ENCODE measurements around the gene BTBD2.

BTBD2 gene

DNA sequence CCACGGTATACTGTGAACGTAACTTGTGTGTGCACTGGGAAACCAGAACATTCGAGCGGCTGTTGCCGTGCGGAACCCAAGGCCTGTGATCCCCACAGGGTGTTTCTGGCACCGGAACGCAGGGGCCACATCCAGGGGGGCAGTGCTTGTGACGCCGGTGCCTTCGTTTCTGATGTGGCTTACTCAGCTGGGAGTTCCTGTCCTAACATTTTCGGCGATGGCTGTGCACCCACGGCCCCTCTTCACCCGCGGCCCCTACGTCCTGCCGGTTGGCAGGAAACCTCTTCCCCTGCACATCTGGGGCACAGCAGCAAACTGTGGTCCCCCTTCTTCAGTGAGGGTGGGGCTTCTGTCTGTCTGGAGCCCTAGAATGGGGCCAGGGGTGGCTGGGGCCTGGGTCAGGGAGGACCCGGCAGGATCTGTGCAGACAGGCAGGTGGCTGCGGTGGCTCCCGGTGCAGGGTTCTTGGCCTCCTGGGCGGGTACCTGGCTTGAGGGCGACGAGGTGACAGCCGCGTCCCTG lies 48.4 kb downstream of the BTBD2 start:
- H2AFZ ChIP-seq = no peak overlapping the region
- TF ChIP-seq, protein P1, sequence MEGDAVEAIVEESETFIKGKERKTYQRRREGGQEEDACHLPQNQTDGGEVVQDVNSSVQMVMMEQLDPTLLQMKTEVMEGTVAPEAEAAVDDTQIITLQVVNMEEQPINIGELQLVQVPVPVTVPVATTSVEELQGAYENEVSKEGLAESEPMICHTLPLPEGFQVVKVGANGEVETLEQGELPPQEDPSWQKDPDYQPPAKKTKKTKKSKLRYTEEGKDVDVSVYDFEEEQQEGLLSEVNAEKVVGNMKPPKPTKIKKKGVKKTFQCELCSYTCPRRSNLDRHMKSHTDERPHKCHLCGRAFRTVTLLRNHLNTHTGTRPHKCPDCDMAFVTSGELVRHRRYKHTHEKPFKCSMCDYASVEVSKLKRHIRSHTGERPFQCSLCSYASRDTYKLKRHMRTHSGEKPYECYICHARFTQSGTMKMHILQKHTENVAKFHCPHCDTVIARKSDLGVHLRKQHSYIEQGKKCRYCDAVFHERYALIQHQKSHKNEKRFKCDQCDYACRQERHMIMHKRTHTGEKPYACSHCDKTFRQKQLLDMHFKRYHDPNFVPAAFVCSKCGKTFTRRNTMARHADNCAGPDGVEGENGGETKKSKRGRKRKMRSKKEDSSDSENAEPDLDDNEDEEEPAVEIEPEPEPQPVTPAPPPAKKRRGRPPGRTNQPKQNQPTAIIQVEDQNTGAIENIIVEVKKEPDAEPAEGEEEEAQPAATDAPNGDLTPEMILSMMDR (IDR thresholded peaks at IDR 0.05) = no peak
- H3K36me3 ChIP-seq (ENCODE audit: control insufficient read depth, insufficient read depth, low read length) = no peaks in the 10 kb centered on the region

DNA sequence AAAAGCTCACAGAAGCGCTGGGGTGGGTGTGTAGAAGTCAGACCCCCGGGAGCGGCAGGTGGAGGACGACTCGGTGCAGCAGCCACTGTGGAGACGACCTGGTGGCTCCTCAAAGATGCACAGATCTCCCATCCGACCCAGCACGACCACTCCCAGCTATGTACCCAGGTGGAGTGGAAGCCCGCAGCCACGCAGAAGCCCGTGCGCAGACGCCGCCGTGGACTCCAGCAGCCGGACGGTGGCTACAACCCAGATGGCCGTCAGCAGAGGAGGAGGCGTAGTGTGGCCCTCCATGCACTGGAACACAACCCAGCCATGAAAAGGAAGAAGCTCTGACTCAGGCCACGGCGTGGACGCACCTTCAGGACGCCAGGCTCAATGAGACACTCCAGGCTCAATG lies 52.8 kb downstream of the BTBD2 start:
- Histone ChIP-seq H3K9me3 (ENCODE audit: control insufficient read depth, low read length) (no peaks in the 10 kb centered on the region), H3K79me2 (peaks cover 38% of the 10 kb centered on the region), H3K4me3 (ENCODE audit: low read depth, low read length) (no peak overlapping the region), H3K4me1 (no peaks in the 10 kb centered on the region), H3K4me2 (ENCODE audit: low read length) (no peak overlapping the region), H3K9ac (no peak overlapping the region), H3K27ac (no peak overlapping the region), H3K36me3 (ENCODE audit: control insufficient read depth, insufficient read depth, low read length) (no peaks in the 10 kb centered on the region), H2AFZ (no peak overlapping the region), H3K27me3 (ENCODE audit: control insufficient read depth, insufficient read depth, low read length) (no peaks in the 10 kb centered on the region)
- TF ChIP-seq, protein P1 (IDR thresholded peaks at IDR 0.05) = no peak

More for the DNA sequence above, 48.4 kb downstream of the BTBD2 start:
- no peaks in the 10 kb centered on the region for H3K4me1 ChIP-seq
- no peak overlapping the region for H3K9ac ChIP-seq
- no peaks in the 10 kb centered on the region for H3K9me3 ChIP-seq (ENCODE audit: control insufficient read depth, low read length)
- no peak overlapping the region for H3K4me2 ChIP-seq (ENCODE audit: low read length)
- no peak overlapping the region for H3K4me3 ChIP-seq (ENCODE audit: low read depth, low read length)
- no peaks in the 10 kb centered on the region for H3K27me3 ChIP-seq (ENCODE audit: control insufficient read depth, insufficient read depth, low read length)
- H3K27ac ChIP-seq = no peak overlapping the region
- peaks cover 29% of the 10 kb centered on the region for H3K79me2 ChIP-seq

DNA sequence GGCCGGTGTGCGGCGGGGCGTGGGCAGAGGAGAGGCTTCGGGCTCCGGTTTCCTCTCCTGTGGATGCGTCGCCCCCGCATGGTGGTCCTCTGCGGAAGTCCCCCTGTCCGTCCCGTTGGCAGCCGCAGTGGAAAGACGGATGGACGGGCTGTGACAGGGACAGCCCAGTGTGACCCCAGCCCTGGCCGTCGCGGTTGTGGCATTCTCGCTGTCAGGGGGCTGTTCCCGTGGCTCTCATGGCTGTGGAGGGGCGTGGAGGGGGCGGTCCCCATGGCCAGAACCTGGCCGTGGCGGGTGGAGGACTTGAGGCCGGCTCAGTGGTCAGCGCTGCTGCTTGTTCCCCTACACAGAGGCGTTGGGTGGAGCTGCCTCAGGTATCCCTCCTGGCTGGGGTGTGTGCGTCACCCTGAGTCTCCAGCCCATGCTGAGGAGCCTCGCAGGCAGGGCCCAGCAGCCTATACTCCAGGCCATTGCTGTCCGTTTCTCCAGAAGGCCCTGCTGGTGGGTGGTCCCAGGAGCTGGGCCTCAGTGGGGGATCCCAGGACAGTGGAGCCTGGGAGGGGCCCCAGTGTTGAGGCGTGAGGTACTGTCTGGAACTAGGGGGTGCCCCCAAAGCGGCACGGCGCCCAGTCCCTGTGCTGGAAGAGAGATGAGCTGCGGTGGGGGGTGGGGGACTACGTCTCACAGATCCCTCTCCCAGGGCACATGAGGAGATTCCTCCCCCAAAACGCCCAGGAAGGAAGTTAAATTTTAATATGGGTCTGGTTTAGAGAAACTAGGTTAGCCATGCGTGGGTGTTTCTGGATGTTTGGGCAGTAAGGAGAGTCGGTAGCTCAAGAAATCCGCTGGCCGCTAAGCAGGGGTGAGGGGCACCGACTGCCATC lies 54.3 kb downstream of the BTBD2 start:
- no peaks in the 10 kb centered on the region for H3K36me3 ChIP-seq (ENCODE audit: control insufficient read depth, insufficient read depth, low read length)
- H3K4me2 ChIP-seq (ENCODE audit: low read length) = no peak overlapping the region
- no peak overlapping the region for H3K9ac ChIP-seq
- H3K27ac ChIP-seq = no peak overlapping the region
- no peaks in the 10 kb centered on the region for H3K9me3 ChIP-seq (ENCODE audit: control insufficient read depth, low read length)
- H3K27me3 ChIP-seq (ENCODE audit: control insufficient read depth, insufficient read depth, low read length) = no peaks in the 10 kb centered on the region
- H3K4me1 ChIP-seq = no peaks in the 10 kb centered on the region
- TF ChIP-seq, protein P1 (IDR thresholded peaks at IDR 0.05) = no peak
- no peak overlapping the region for H3K4me3 ChIP-seq (ENCODE audit: low read depth, low read length)
- H3K79me2 ChIP-seq = peaks cover 38% of the 10 kb centered on the region
- no peak overlapping the region for H2AFZ ChIP-seq

DNA sequence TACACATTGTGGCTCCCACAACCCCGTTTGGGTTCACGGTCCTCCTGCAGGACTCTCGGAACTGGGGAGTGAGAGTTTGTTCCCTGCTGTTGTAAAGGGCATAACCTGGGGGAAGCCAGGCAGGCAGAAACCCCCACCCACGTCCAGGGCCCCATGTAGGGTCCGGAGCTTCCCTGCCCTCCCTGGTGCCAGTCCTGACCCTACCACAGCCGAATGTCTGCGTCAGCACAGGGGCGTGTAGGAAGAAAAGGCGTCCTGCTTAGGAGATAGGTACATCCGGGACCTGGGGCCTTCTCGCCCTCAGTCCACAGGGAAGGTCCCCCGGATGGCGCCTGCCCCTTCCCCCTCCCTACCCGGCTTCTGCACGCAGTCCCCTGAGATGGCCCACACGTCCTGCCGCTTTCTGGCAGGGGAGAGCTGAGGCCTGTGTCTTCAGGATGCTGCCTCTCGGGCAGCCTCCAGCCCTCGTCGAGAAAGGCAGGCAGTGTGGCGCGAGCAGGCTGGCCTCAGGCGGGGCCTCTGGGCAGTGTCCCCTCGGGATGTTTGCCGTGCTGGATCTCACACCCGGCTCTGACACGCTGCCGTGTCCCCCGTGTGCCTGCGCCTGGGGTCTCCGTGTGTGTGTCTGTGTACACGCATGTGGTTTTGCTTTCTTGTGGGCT lies 55.5 kb downstream of the BTBD2 start:
- H3K4me1 ChIP-seq = no peaks in the 10 kb centered on the region

More for the DNA sequence above, 55.5 kb downstream of the BTBD2 start:
- no peak overlapping the region for H3K4me2 ChIP-seq (ENCODE audit: low read length)
- H3K27ac ChIP-seq = no peak overlapping the region
- H3K79me2 ChIP-seq = peaks cover 39% of the 10 kb centered on the region
- H3K36me3 ChIP-seq (ENCODE audit: control insufficient read depth, insufficient read depth, low read length) = no peaks in the 10 kb centered on the region
- no peaks in the 10 kb centered on the region for H3K27me3 ChIP-seq (ENCODE audit: control insufficient read depth, insufficient read depth, low read length)
- H3K4me3 ChIP-seq (ENCODE audit: low read depth, low read length) = no peak overlapping the region
- H3K9ac ChIP-seq = no peak overlapping the region
- H2AFZ ChIP-seq = no peak overlapping the region
- TF ChIP-seq, protein P1 (IDR thresholded peaks at IDR 0.05) = no peak
- H3K9me3 ChIP-seq (ENCODE audit: control insufficient read depth, low read length) = no peaks in the 10 kb centered on the region
